Measurements from ENCODE around the gene SETD2.

GRCh38 chr3:47158208-47158607 lies 5.7 kb downstream of the SETD2 start:
- TF ChIP-seq EZH2 (IDR thresholded peaks at IDR 0.05; ENCODE audit: borderline replicate concordance) (no peak), CTCF (IDR thresholded peaks at IDR 0.05; ENCODE audit: poor library complexity) (no peak)
